Measurements from ENCODE around the gene OXTR.

Gene OXTR

GRCh38 chr3:8767256-8767666, 2.2 kb downstream of the OXTR start:
- DNase-seq, result no peak

GRCh38 chr3:8766148-8766547, 3.3 kb downstream of the OXTR start:
- no peak for DNase-seq

- no peak for DNase-seq
These were observed 3.9 kb downstream of the OXTR start for GRCh38 chr3:8765528-8765927.

DNA sequence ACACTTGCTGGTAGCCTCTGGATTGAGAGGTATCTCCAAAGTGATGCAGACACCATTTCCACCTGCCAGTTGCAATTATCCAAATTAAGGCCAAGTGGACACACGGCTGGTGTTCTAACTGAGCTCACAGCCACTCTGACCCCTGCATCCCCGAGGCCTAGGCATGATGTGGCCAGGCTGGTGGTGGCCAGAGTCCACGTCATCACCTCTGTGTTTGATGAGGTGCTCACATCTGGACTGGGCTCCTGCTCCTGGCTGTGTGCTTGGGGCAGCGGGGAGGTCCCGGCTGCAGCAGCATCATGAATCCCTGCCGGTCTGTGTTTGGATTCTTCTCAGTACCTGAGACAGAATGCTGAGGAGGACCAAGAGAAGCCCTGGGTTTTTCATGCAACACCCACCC, 4.9 kb downstream of the OXTR start:
- DNase-seq, result no peak

DNA sequence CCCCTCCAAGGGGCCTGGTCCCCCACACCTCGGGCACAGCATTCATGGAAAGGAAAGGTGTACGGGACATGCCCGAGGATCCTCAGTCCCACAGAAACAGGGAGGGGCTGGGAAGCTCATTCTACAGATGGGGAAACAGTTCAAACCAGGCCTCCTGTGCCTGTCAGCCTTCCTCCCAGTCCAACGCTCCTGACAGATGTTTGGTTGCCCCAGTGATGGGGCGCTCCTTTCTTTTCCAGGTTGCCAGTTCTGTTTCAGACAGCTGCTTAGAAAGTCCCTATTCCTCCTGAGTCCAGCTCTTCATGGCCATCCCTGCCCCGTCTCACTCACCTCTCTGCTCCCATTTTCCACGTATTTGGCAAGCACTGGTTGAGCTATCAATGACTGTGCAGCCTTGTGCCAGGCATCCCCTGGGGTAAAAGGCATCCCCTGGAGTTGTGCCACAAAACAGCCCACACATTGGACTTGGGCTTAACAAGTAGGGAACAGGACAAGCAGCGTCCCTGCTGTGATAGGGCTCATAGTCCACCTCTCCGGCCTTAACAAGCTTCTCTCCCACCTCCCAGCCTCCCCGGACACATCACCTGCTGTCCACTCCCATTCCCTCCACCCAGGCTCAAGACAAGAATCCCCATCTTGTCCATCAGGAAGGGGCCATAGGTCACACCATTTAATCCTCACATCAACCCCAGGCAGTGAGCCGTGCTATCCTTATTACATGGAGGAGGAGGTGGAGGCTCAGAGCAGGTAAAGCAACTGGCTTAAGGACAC, 6.6 kb downstream of the OXTR start:
- DNase-seq, result no peak

GRCh38 chr3:8761866-8762265, 7.5 kb downstream of the OXTR start:
- no peak for DNase-seq

DNA sequence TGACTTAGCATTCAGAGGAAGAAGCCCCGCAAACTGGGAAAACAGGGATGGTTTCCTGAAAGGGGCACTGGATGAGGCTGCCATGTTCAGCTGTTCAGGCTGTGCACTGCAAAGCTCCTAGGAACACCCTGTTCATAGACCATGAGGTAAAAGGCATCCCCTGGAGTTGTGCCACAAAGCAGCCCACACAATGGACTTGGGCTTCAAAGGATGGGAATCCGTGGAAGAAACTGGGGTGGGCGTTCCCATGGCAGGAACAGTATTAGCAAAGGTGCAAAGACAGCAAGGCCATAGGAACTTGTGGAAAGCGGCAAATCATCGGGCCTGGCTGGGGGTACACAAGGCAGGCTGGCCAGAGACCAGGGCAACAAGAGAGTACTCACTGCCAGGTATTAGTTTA, 8.9 kb downstream of the OXTR start:
- DNase-seq, result no peak

GRCh38 chr3:8760091-8760490, 9.3 kb downstream of the OXTR start:
- no peak for DNase-seq

GRCh38 chr3:8759038-8759707, 10.2 kb downstream of the OXTR start:
- DNase-seq, result no peak

DNA sequence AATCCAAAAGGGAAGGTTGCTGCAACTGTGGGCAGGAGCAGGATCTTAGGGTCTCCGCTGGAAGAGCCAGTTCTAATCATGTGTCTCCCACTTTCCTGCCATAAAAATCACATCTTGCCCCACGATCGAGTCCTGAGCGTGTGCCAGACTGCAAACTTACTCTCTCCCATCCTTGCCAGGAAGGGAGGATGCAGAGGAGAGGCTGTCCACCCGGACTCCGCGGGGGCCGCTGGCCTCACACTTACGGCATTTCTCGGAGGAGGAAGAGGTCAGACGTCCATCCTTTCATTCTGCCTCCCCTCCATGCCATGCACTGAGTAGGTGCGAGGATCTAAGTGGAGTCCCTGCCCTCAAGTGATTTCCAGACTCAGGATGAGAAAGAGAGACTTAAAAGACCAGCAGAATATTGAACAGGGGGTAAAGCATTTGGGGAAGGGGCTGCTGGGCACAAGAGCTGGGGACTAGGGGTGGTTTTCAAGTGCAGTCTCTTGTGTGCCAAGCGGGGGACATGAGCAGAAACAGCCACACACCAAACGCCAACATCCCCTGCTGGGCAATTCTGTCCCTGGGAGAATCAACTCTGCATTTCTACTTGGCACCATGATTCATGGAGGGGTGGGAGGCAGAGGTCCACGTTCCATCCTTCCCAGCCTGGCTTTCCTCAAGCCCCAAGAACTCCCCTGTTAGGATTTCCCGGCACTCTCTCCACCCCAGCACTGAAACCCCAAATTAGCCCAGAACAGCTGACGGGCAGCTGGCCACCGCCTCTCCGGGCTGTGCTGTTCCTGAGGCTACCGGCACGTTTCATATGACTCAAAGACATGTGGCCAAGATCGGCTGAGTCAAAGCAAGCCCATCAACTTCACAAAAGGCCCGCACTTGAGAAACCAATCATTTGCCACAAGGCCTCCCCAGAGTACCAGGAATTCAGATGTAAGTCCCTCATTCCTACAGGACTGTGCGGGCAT, 11.6 kb downstream of the OXTR start:
- DNase-seq, result no peak

DNA sequence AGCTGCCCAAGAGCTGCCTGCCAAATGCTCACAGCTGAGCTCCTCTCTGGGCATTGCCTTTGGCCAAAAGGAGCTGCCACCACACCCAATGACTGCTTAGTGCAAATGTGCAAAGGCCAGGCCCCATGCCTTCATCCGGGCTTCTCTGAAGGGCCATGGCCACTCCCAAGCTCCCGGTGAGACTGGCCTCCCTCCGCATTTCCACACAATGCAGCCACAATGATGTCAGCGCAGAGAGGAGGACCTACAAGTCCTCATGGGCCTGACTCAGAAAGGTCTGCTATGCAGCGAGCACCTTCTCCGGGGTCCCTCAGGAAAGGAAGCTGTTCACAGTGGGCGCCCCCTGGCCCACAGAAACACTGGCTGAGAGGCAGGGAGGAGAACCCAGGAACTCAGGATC, 12.7 kb downstream of the OXTR start:
- DNase-seq, result no peak

- no peak for DNase-seq
These were observed 13.7 kb downstream of the OXTR start for GRCh38 chr3:8755564-8756237.

DNA sequence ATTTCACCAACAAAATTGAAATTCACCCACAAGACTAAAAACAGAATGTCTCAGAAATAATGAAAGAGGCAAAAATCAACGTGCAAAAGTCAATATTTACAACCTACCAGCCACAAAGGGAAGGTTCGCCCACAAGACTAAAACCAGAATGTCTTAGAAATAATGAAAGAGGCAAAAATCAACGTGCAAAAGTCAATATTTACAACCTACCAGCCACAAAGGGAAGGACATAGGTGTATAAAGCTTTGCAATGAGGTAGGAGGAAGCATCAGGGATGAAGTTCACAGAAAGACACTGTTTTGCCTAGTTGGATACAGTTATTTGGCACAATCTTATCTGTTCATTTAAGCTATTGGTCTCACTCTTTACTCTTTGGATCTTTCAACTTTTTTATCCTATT, 14.3 kb downstream of the OXTR start:
- DNase-seq, result no peak

GRCh38 chr3:8752832-8753231, 16.6 kb downstream of the OXTR start:
- DNase-seq, result no peak

DNA sequence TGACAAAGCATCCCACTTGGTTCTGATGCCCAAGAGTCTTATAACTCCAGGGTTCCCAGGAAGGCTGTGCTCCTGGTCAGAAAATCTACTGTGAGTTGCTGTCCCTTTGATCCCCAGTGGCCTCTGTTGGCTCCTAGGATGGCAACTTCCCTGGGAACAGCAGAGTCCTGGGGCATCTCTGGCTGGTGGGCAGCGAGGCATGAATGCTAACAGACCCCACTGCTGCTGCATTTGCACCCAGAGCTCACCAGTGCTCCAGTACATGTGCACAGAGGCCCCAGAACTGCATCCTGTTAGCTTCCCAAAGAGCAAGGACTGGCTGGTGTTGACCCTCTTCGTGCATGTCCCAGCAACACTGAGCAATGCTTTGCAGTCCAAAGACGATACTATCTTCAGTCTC, 20.1 kb downstream of the OXTR start:
- DNase-seq, result no peak

GRCh38 chr3:8746780-8747345, 22.6 kb downstream of the OXTR start:
- no peak for DNase-seq

DNA sequence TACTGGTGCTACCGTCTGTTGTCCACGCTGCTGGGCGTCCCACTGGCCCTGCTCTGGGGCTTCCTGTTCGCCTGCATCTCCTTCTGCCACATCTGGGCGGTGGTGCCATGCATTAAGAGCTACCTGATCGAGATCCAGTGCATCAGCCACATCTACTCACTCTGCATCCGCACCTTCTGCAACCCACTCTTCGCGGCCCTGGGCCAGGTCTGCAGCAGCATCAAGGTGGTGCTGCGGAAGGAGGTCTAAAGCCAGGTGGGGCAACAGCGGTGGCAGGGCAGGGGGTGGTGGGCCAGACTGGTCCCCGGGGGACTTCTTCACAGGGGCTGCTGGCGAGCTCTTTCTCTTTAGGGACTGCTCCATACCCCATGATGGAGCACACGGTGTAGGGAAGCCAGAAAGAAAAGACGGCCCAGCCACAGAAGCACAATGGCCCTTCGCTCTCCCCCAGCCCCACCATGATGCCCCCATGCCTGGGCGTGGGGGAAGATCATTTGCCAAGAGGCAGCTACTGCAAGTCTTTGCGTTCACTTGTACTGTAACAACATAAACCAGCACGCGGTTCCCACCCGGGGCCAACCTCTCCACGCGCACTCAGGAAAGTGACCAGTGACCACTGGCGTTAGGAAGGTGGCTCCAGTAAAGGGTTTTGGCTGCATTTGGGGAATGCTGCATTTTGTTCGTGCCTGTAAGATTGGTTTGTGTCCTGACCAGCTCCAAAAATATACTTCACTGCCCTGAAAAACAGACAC, 23.6 kb downstream of the OXTR start:
- DNase-seq, result no peak

DNA sequence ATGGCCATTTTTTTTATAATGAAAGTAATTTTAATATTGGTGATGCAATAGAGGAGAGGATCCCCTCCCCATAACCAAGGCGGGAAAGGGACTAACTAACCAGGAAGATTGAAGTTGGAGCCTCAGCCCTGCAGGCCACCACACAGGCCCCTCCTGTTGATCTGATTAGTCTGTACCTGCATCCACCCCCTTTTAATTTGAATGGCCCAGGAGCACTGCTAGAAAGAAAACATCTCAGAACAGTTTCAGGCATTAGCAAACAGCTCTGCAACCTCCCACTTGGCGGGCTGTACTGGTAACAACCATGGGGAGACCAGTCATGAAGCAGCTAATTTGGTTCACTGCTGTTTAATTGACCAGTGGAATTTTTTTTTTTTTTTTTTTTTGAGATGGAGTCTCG, 25.5 kb downstream of the OXTR start:
- no peak for DNase-seq

GRCh38 chr3:8743021-8743601, 26.3 kb downstream of the OXTR start:
- no peak for DNase-seq

GRCh38 chr3:8741581-8742261, 27.7 kb downstream of the OXTR start:
- no peak for DNase-seq
